ENCODE results near the gene KDM1B. TPM values are rescaled to one million over a fixed set of nuclear protein-coding genes. Genes with fewer than 3 reads are reported as not detected.

Gene KDM1B
- total and polyA plus RNA-seq, 2 of the 8 experiments (the other 6 are each of a cell fraction or from before 2014, with no cell fraction given), result 3.7 to 7.5 TPM

- no peak overlapping the region for H3K9ac ChIP-seq (replicated peaks in 1 of 4; ENCODE audit: extremely low read depth in 1 of 4, low read depth in 3 of 4, low read length in 3 of 4)
- 0 out of 2 replicates have a peak overlapping the region, but pooled peaks have one; percentile 61 for H2BK15ac ChIP-seq (ENCODE audit: low read length)
- H4K5ac ChIP-seq (ENCODE audit: insufficient read length, low read depth, low read length), result no peak overlapping the region
- no peak overlapping the region for H4K8ac ChIP-seq (ENCODE audit: extremely low read depth, insufficient read depth, low read length)
- no peak overlapping the region for H3K14ac ChIP-seq (ENCODE audit: insufficient read length)
- ChIA-PET CTCF (ENCODE audit: partially characterized antibody) (interaction anchor here (0.7 to 1.9 kb wide), 3 partner anchors 8 to 1856 kb away, joined by 3 to 5 read pairs (median 5); no protein-coding TSS in a partner anchor), POLR2A (ENCODE audit: partially characterized antibody) (interaction anchor here (1.7 to 1.8 kb wide), 2 partner anchors 13 to 80 kb away, joined by 4 to 5 read pairs; partner anchors contain the start of genes KDM1B and TPMT)
- FAIRE-seq, result no peak
- H2AK5ac ChIP-seq (ENCODE audit: low read depth, low read length), result no peak overlapping the region
- H3K23me2 ChIP-seq (ENCODE audit: low read depth, low read length), result no peaks in the 10 kb centered on the region
- H3K9me3 ChIP-seq (ENCODE audit: insufficient read depth in 2 of 2, low read depth in 1 of 2, low read length in 1 of 2), result no peaks in the 10 kb centered on the region
- no peak overlapping the region for H3K23ac ChIP-seq (ENCODE audit: insufficient read length)
- no peak overlapping the region for H3K4me3 ChIP-seq (ENCODE audit: extremely low read depth in 1 of 4, insufficient read depth in 2 of 4, low read depth in 3 of 4, low read length in 4 of 4)
- no peak for DNase-seq (ENCODE audit: low read depth in 1 of 2, low spot score in 2 of 2)
- no peaks in the 10 kb centered on the region for H3K79me1 ChIP-seq (ENCODE audit: low read depth, low read length)
- H3K4ac ChIP-seq (replicated peaks; ENCODE audit: insufficient read length, low read depth, low read length), result no peak overlapping the region
- peaks cover 4 to 15% (median 9%) of the 10 kb centered on the region in 4 experiments for H3K36me3 ChIP-seq (ENCODE audit: control insufficient read depth in 2 of 4, insufficient read depth in 4 of 4, low read length in 3 of 4)
- H2AFZ ChIP-seq (ENCODE audit: low read length), result no peak overlapping the region
- no peak overlapping the region; the same call in 1 of the 2 replicates for H3K18ac ChIP-seq (ENCODE audit: extremely low read depth, low read length)
- no peaks in the 10 kb centered on the region for H3K4me1 ChIP-seq (replicated peaks in 1 of 4; ENCODE audit: control insufficient read depth in 3 of 4, insufficient read depth in 4 of 4, low read length in 3 of 4)
- no peaks in the 10 kb centered on the region for H3K79me2 ChIP-seq (ENCODE audit: control insufficient read depth in 1 of 2, insufficient read depth in 2 of 2, low read length in 2 of 2)
- no peaks in the 10 kb centered on the region for H4K20me1 ChIP-seq (replicated peaks in 1 of 2; ENCODE audit: control insufficient read depth in 1 of 2, insufficient read depth in 2 of 2, low read length in 2 of 2)
- WGBS, 2 experiments (ENCODE audit: extremely low coverage in 1 of 2, insufficient coverage in 1 of 2, insufficient read length in 1 of 2, insufficient replicate concordance in 2 of 2, low coverage in 1 of 2, low lambda C conversion rate in 2 of 2, missing lambda C conversion rate in 1 of 2), result 83% methylated on average over 13 of the region's 13 CpGs; no CpG with 5 or more reads in 1 of the 2 experiments
- H2BK20ac ChIP-seq (ENCODE audit: low read length), result no peak overlapping the region
- no peaks in the 10 kb centered on the region for H3K27me3 ChIP-seq (replicated peaks in 1 of 4; ENCODE audit: control insufficient read depth in 3 of 4, extremely low read depth in 1 of 4, insufficient read depth in 3 of 4, low read length in 3 of 4)
- no peak overlapping the region for H3K56ac ChIP-seq (replicated peaks; ENCODE audit: insufficient read length, low read depth, low read length)
- no peak overlapping the region for H3K4me2 ChIP-seq (ENCODE audit: insufficient read depth in 1 of 2, low read depth in 2 of 2, low read length in 2 of 2)
- no peak overlapping the region for H2BK12ac ChIP-seq (ENCODE audit: low read depth, low read length)
- no peak overlapping the region for H4K91ac ChIP-seq (replicated peaks; ENCODE audit: insufficient read length, low read length)
- TF ChIP-seq CHD2 (IDR thresholded peaks at IDR 0.05; ENCODE audit: low read length) (no peak), BACH1 (IDR thresholded peaks at IDR 0.05; ENCODE audit: low read length) (no peak), YY1 (IDR thresholded peaks at IDR 0.05; ENCODE audit: low read depth, low read length) (0 out of 2 replicates have a peak, but pooled peaks have one; percentile 13)
- no peak overlapping the region for H2BK120ac ChIP-seq (replicated peaks; ENCODE audit: low read depth, low read length)
- no peak overlapping the region for H2BK5ac ChIP-seq (ENCODE audit: low read depth, low read length)
- H3K27ac ChIP-seq (ENCODE audit: low read depth, low read length), result no peak overlapping the region
Observed at GRCh38 chr6:18141805-18142590, 13.2 kb upstream of the KDM1B start.
